Measurements from ENCODE around the gene NUDCD3.
A peak's percentile ranks its signal among the peaks of the same experiment; 100 is the strongest.

GRCh38 chr7:44463169-44463808 lies 27.2 kb downstream of the NUDCD3 start:
- TF ChIP-seq, protein P1, sequence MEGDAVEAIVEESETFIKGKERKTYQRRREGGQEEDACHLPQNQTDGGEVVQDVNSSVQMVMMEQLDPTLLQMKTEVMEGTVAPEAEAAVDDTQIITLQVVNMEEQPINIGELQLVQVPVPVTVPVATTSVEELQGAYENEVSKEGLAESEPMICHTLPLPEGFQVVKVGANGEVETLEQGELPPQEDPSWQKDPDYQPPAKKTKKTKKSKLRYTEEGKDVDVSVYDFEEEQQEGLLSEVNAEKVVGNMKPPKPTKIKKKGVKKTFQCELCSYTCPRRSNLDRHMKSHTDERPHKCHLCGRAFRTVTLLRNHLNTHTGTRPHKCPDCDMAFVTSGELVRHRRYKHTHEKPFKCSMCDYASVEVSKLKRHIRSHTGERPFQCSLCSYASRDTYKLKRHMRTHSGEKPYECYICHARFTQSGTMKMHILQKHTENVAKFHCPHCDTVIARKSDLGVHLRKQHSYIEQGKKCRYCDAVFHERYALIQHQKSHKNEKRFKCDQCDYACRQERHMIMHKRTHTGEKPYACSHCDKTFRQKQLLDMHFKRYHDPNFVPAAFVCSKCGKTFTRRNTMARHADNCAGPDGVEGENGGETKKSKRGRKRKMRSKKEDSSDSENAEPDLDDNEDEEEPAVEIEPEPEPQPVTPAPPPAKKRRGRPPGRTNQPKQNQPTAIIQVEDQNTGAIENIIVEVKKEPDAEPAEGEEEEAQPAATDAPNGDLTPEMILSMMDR (IDR thresholded peaks at IDR 0.05) = peak in 1 of 4 experiments; percentile 6
- TF ChIP-seq POLR2AphosphoS5 (IDR thresholded peaks at IDR 0.05) = no peak
- TF ChIP-seq POLR2A (IDR thresholded peaks at IDR 0.05) = no peak

Data from gastroesophageal sphincter (tissue), 3 donors.